Fibroblast of lung (primary cell): Measurements from ENCODE around the gene CACUL1. TPM values are rescaled to one million over a fixed set of nuclear protein-coding genes. Genes with fewer than 3 reads are reported as not detected.

Experiments used
- DNase-seq, 2 donors: peaks; one replicate each; pipeline versions ENCODE4 v3.0.0 to v3.0.0-alpha.2; 2010; ENCODE audit warnings: low read depth in 2 of 2
- H2AFZ ChIP-seq: 2 replicates; pipeline ENCODE4 v1.5.1; 2012; ENCODE audit warnings: low read length, control low read depth, inconsistent platforms
- H3K27ac ChIP-seq: 2 replicates; pipeline ENCODE4 v1.5.1; 2011; ENCODE audit warnings: low read length, control low read depth; ENCODE audit not compliant: insufficient read depth
- H3K27me3 ChIP-seq: 2 replicates; pipeline ENCODE4 v1.5.1; 2011; ENCODE audit warnings: mild to moderate bottlenecking, low read length; ENCODE audit not compliant: control insufficient read depth, insufficient read depth
- H3K36me3 ChIP-seq: 2 replicates; pipeline ENCODE4 v1.5.1; 2011; ENCODE audit warnings: low read length; ENCODE audit not compliant: control insufficient read depth, insufficient read depth
- H3K4me1 ChIP-seq: 2 replicates; pipeline ENCODE4 v1.5.1; 2011; ENCODE audit warnings: low read length; ENCODE audit not compliant: control insufficient read depth, insufficient read depth; ENCODE audit errors: extremely low read depth
- H3K4me2 ChIP-seq: 2 replicates; pipeline ENCODE4 v1.5.1; 2011; ENCODE audit warnings: low read length, control low read depth; ENCODE audit not compliant: insufficient read depth; ENCODE audit errors: extremely low read depth
- H3K4me3 ChIP-seq, 4 experiments: fragments of 200-600 bp in 1 of 4; sonication (generic) in 1 of 4; replicated peaks in 1 of 4; 2 replicates each; pipeline ENCODE4 v1.5.1; 2011 to 2016; ENCODE audit warnings: low read length in 4 of 4, low read depth in 3 of 4, mild to moderate bottlenecking in 3 of 4, control low read depth in 2 of 4, inconsistent platforms in 1 of 4, mixed read lengths in 1 of 4; ENCODE audit not compliant: insufficient read depth in 1 of 4; ENCODE audit errors: control extremely low read depth in 1 of 4
- H3K79me2 ChIP-seq: 2 replicates; pipeline ENCODE4 v1.5.1; 2012; ENCODE audit warnings: mild to moderate bottlenecking, low read length, inconsistent platforms; ENCODE audit not compliant: control insufficient read depth, insufficient read depth
- H3K9ac ChIP-seq: 2 replicates; pipeline ENCODE4 v1.5.1; 2011; ENCODE audit warnings: mild to moderate bottlenecking, low read length, control low read depth; ENCODE audit not compliant: insufficient read depth
- H3K9me3 ChIP-seq: 2 replicates; pipeline ENCODE4 v1.5.1; 2012; ENCODE audit warnings: low read depth, low read length; ENCODE audit not compliant: control insufficient read depth, insufficient read depth
- H4K20me1 ChIP-seq: 2 replicates; pipeline ENCODE4 v1.5.1; 2011; ENCODE audit warnings: low read length; ENCODE audit not compliant: control insufficient read depth, insufficient read depth; ENCODE audit errors: extremely low read depth
- EZH2 ChIP-seq: IDR thresholded peaks from 2 replicates; pipeline ENCODE4 v1.5.1; 2012; ENCODE audit warnings: low read length, control low read depth, mild to moderate bottlenecking; ENCODE audit errors: missing control alignments
- polyA plus RNA-seq, 2 donors: library from polyadenylated mRNA; depleted of rRNA in 1 of 2; stranded (reverse) in 1 of 2; unstranded in 1 of 2; fragments of >200 nt; gene quantifications; 2 replicates each; pipeline ENCODE4 v1.2.1, GENCODE V29; 2011 to 2012; ENCODE audit warnings: missing spikeins in 1 of 2
- total RNA-seq: library from RNA; depleted of rRNA; stranded (reverse); fragments of >200 nt; gene quantifications from 2 replicates; pipeline ENCODE4 v1.2.1, GENCODE V29; 2014
- TF ChIP-seq, protein P1 (sequence below), 2 donors: IDR thresholded peaks in 1 of 2; conservative IDR thresholded peaks in 1 of 2; 1 replicate in 1 of 2; 2 replicates in 1 of 2; pipeline ENCODE4 v1.5.1; 2011 to 2012; ENCODE audit warnings: low read length in 2 of 2, control low read depth in 1 of 2, inconsistent platforms in 1 of 2, low read depth in 1 of 2, mild to moderate bottlenecking in 1 of 2

Gene CACUL1
- total and polyA plus RNA-seq, 2 donors (not counting 1 experiment from before 2014, with no cell fraction given), result 15.7 to 25.3 TPM

- Histone ChIP-seq H3K4me3 (no peak overlapping the region), H3K4me1 (no peaks in the 10 kb centered on the region), H3K79me2 (no peaks in the 10 kb centered on the region), H3K27me3 (no peaks in the 10 kb centered on the region), H3K9ac (no peak overlapping the region), H3K9me3 (no peaks in the 10 kb centered on the region), H3K4me2 (no peak overlapping the region), H4K20me1 (no peaks in the 10 kb centered on the region), H3K27ac (no peak overlapping the region), H2AFZ (no peak overlapping the region), H3K36me3 (no peaks in the 10 kb centered on the region)
- TF ChIP-seq, protein P1, sequence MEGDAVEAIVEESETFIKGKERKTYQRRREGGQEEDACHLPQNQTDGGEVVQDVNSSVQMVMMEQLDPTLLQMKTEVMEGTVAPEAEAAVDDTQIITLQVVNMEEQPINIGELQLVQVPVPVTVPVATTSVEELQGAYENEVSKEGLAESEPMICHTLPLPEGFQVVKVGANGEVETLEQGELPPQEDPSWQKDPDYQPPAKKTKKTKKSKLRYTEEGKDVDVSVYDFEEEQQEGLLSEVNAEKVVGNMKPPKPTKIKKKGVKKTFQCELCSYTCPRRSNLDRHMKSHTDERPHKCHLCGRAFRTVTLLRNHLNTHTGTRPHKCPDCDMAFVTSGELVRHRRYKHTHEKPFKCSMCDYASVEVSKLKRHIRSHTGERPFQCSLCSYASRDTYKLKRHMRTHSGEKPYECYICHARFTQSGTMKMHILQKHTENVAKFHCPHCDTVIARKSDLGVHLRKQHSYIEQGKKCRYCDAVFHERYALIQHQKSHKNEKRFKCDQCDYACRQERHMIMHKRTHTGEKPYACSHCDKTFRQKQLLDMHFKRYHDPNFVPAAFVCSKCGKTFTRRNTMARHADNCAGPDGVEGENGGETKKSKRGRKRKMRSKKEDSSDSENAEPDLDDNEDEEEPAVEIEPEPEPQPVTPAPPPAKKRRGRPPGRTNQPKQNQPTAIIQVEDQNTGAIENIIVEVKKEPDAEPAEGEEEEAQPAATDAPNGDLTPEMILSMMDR (conservative IDR thresholded peaks at IDR 0.05 in 1 of 2, IDR thresholded peaks at IDR 0.05 in 1 of 2; ENCODE audit: low read depth in 1 of 2, low read length in 2 of 2), result no peak
- no peak for TF ChIP-seq EZH2
- no peak for DNase-seq
Observed at GRCh38 chr10:118708571-118708970, 46.2 kb downstream of the CACUL1 start.

DNA sequence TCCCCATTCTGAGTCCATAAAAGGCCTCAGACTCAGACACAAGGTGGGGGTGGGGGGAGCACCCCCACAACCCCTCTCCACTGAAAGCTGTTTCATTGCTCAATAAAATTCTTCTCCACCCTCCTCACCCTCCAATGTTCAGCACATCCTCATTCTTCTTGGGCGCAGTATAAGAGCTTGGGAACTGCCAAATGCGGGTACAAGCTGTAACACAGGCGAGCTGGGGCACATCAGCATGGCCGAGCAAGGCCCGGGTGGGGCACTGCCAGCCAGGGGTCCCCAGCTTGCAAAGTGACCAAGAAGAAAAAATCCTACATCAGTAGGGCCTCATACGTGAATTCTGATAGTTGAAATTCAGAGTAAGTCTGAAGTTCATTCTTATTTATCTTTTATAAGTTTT, 50.1 kb downstream of the CACUL1 start:
- H3K4me2 ChIP-seq, result no peak overlapping the region
- no peak overlapping the region for H3K4me3 ChIP-seq
- H3K27me3 ChIP-seq, result no peaks in the 10 kb centered on the region
- H3K4me1 ChIP-seq, result no peaks in the 10 kb centered on the region
- H3K9ac ChIP-seq, result no peak overlapping the region
- H3K79me2 ChIP-seq, result no peaks in the 10 kb centered on the region
- H3K9me3 ChIP-seq, result no peaks in the 10 kb centered on the region
- TF ChIP-seq, protein P1 (conservative IDR thresholded peaks at IDR 0.05 in 1 of 2, IDR thresholded peaks at IDR 0.05 in 1 of 2; ENCODE audit: low read depth in 1 of 2, low read length in 2 of 2), result no peak
- TF ChIP-seq EZH2, result no peak
- H4K20me1 ChIP-seq, result no peaks in the 10 kb centered on the region
- H3K36me3 ChIP-seq, result no peaks in the 10 kb centered on the region
- DNase-seq, result no peak
- no peak overlapping the region for H2AFZ ChIP-seq
- no peak overlapping the region for H3K27ac ChIP-seq

- H3K9me3 ChIP-seq, result no peaks in the 10 kb centered on the region
- H4K20me1 ChIP-seq, result no peaks in the 10 kb centered on the region
- H3K4me1 ChIP-seq, result no peaks in the 10 kb centered on the region
- H2AFZ ChIP-seq, result no peak overlapping the region
- H3K79me2 ChIP-seq, result no peaks in the 10 kb centered on the region
- no peak overlapping the region for H3K4me2 ChIP-seq
- peak in 1 of 2 donors; percentile 34 for DNase-seq
- H3K27ac ChIP-seq, result no peak overlapping the region
- no peak overlapping the region for H3K4me3 ChIP-seq
- H3K36me3 ChIP-seq, result no peaks in the 10 kb centered on the region
- no peak overlapping the region for H3K9ac ChIP-seq
- no peak for TF ChIP-seq EZH2
- TF ChIP-seq, protein P1 (conservative IDR thresholded peaks at IDR 0.05 in 1 of 2, IDR thresholded peaks at IDR 0.05 in 1 of 2; ENCODE audit: low read depth in 1 of 2, low read length in 2 of 2), result no peak
- no peaks in the 10 kb centered on the region for H3K27me3 ChIP-seq
Observed at GRCh38 chr10:118701529-118702323, 53.0 kb downstream of the CACUL1 start.
